Measurements from ENCODE around the gene GPR35.

GPR35 gene

GRCh38 chr2:240635998-240636547 is 10.8 kb downstream of the GPR35 start:
- no peaks in the 10 kb centered on the region for H3K4me1 ChIP-seq (ENCODE audit: control insufficient read depth, insufficient read depth, low read length, poor library complexity, severe bottlenecking)
- no peaks in the 10 kb centered on the region for H3K36me3 ChIP-seq (ENCODE audit: control insufficient read depth, insufficient read depth, low read length)
- no peak overlapping the region for H3K27ac ChIP-seq (ENCODE audit: low read depth, low read length, severe bottlenecking)
- WGBS, 2 experiments (ENCODE audit: insufficient coverage in 2 of 2) = 77 to 85% methylated on average over 2 of the region's 3 CpGs
- no peak overlapping the region for H3K4me3 ChIP-seq (ENCODE audit: extremely low read depth, insufficient read depth, low read length, poor library complexity, severe bottlenecking)
- peaks cover 36% of the 10 kb centered on the region for H3K9me3 ChIP-seq (ENCODE audit: control insufficient read depth, low read length)

GRCh38 chr2:240636563-240637115 is 11.4 kb downstream of the GPR35 start:
- Histone ChIP-seq H3K4me3 (ENCODE audit: extremely low read depth, insufficient read depth, low read length, poor library complexity, severe bottlenecking) (no peak overlapping the region), H3K9me3 (ENCODE audit: control insufficient read depth, low read length) (peaks cover 36% of the 10 kb centered on the region), H3K36me3 (ENCODE audit: control insufficient read depth, insufficient read depth, low read length) (no peaks in the 10 kb centered on the region), H3K4me1 (ENCODE audit: control insufficient read depth, insufficient read depth, low read length, poor library complexity, severe bottlenecking) (no peaks in the 10 kb centered on the region), H3K27ac (ENCODE audit: low read depth, low read length, severe bottlenecking) (no peak overlapping the region)
- 78 to 87% methylated on average over 6 to 11 of the region's 11 CpGs for WGBS, 2 experiments (ENCODE audit: insufficient coverage in 2 of 2)

GRCh38 chr2:240637116-240637900 is 12.0 kb downstream of the GPR35 start:
- Histone ChIP-seq H3K27ac (ENCODE audit: low read depth, low read length, severe bottlenecking) (no peak overlapping the region), H3K4me3 (ENCODE audit: extremely low read depth, insufficient read depth, low read length, poor library complexity, severe bottlenecking) (no peak overlapping the region)
- WGBS, 2 experiments (ENCODE audit: insufficient coverage in 2 of 2) = 80 to 81% methylated on average over 16 of the region's 17 CpGs

GRCh38 chr2:240637901-240638345 is 12.6 kb downstream of the GPR35 start:
- no peaks in the 10 kb centered on the region for H3K36me3 ChIP-seq (ENCODE audit: control insufficient read depth, insufficient read depth, low read length)
- H3K9me3 ChIP-seq (ENCODE audit: control insufficient read depth, low read length) = peaks cover 25% of the 10 kb centered on the region
- H3K4me3 ChIP-seq (ENCODE audit: extremely low read depth, insufficient read depth, low read length, poor library complexity, severe bottlenecking) = no peak overlapping the region
- H3K27ac ChIP-seq (ENCODE audit: low read depth, low read length, severe bottlenecking) = no peak overlapping the region
- no peaks in the 10 kb centered on the region for H3K4me1 ChIP-seq (ENCODE audit: control insufficient read depth, insufficient read depth, low read length, poor library complexity, severe bottlenecking)
- 77 to 82% methylated on average over 5 to 6 of the region's 8 CpGs for WGBS, 2 experiments (ENCODE audit: insufficient coverage in 2 of 2)

More at GRCh38 chr2:240637116-240637900, 12.0 kb downstream of the GPR35 start:
- Histone ChIP-seq H3K36me3 (ENCODE audit: control insufficient read depth, insufficient read depth, low read length) (no peaks in the 10 kb centered on the region), H3K9me3 (ENCODE audit: control insufficient read depth, low read length) (peaks cover 31% of the 10 kb centered on the region), H3K4me1 (ENCODE audit: control insufficient read depth, insufficient read depth, low read length, poor library complexity, severe bottlenecking) (no peaks in the 10 kb centered on the region)

GRCh38 chr2:240638512-240639160 is 13.4 kb downstream of the GPR35 start:
- Histone ChIP-seq H3K4me3 (ENCODE audit: extremely low read depth, insufficient read depth, low read length, poor library complexity, severe bottlenecking) (no peak overlapping the region), H3K27ac (ENCODE audit: low read depth, low read length, severe bottlenecking) (no peak overlapping the region), H3K9me3 (ENCODE audit: control insufficient read depth, low read length) (peaks cover 19% of the 10 kb centered on the region), H3K36me3 (ENCODE audit: control insufficient read depth, insufficient read depth, low read length) (no peaks in the 10 kb centered on the region), H3K4me1 (ENCODE audit: control insufficient read depth, insufficient read depth, low read length, poor library complexity, severe bottlenecking) (no peaks in the 10 kb centered on the region)
- WGBS, 2 experiments (ENCODE audit: insufficient coverage in 2 of 2) = 77 to 85% methylated on average over 17 to 18 of the region's 18 CpGs

GRCh38 chr2:240639566-240639965 is 14.3 kb downstream of the GPR35 start:
- H3K9me3 ChIP-seq (ENCODE audit: control insufficient read depth, low read length) = peaks cover 10% of the 10 kb centered on the region
- no peaks in the 10 kb centered on the region for H3K4me1 ChIP-seq (ENCODE audit: control insufficient read depth, insufficient read depth, low read length, poor library complexity, severe bottlenecking)
- H3K27ac ChIP-seq (ENCODE audit: low read depth, low read length, severe bottlenecking) = no peak overlapping the region
- H3K36me3 ChIP-seq (ENCODE audit: control insufficient read depth, insufficient read depth, low read length) = no peaks in the 10 kb centered on the region
- 88 to 90% methylated on average over 16 to 18 of the region's 18 CpGs for WGBS, 2 experiments (ENCODE audit: insufficient coverage in 2 of 2)
- H3K4me3 ChIP-seq (ENCODE audit: extremely low read depth, insufficient read depth, low read length, poor library complexity, severe bottlenecking) = no peak overlapping the region

- no peaks in the 10 kb centered on the region for H3K36me3 ChIP-seq (ENCODE audit: control insufficient read depth, insufficient read depth, low read length)
- H3K4me3 ChIP-seq (ENCODE audit: extremely low read depth, insufficient read depth, low read length, poor library complexity, severe bottlenecking) = no peak overlapping the region
- no peaks in the 10 kb centered on the region for H3K9me3 ChIP-seq (ENCODE audit: control insufficient read depth, low read length)
- no peaks in the 10 kb centered on the region for H3K4me1 ChIP-seq (ENCODE audit: control insufficient read depth, insufficient read depth, low read length, poor library complexity, severe bottlenecking)
- H3K27ac ChIP-seq (ENCODE audit: low read depth, low read length, severe bottlenecking) = no peak overlapping the region
- 7 to 16% methylated on average over 7 to 12 of the region's 16 CpGs for WGBS, 2 experiments (ENCODE audit: insufficient coverage in 2 of 2)
Observed at GRCh38 chr2:240640939-240641338, 15.7 kb downstream of the GPR35 start.

GRCh38 chr2:240642061-240642805 is 17.0 kb downstream of the GPR35 start:
- 84 to 92% methylated on average over 31 to 32 of the region's 36 CpGs for WGBS, 2 experiments (ENCODE audit: insufficient coverage in 2 of 2)
- Histone ChIP-seq H3K27ac (ENCODE audit: low read depth, low read length, severe bottlenecking) (no peak overlapping the region), H3K9me3 (ENCODE audit: control insufficient read depth, low read length) (no peaks in the 10 kb centered on the region), H3K4me1 (ENCODE audit: control insufficient read depth, insufficient read depth, low read length, poor library complexity, severe bottlenecking) (no peaks in the 10 kb centered on the region), H3K4me3 (ENCODE audit: extremely low read depth, insufficient read depth, low read length, poor library complexity, severe bottlenecking) (no peak overlapping the region), H3K36me3 (ENCODE audit: control insufficient read depth, insufficient read depth, low read length) (no peaks in the 10 kb centered on the region)

GRCh38 chr2:240642806-240643092 is 17.5 kb downstream of the GPR35 start:
- Histone ChIP-seq H3K9me3 (ENCODE audit: control insufficient read depth, low read length) (no peaks in the 10 kb centered on the region), H3K36me3 (ENCODE audit: control insufficient read depth, insufficient read depth, low read length) (no peaks in the 10 kb centered on the region), H3K27ac (ENCODE audit: low read depth, low read length, severe bottlenecking) (no peak overlapping the region), H3K4me1 (ENCODE audit: control insufficient read depth, insufficient read depth, low read length, poor library complexity, severe bottlenecking) (no peaks in the 10 kb centered on the region), H3K4me3 (ENCODE audit: extremely low read depth, insufficient read depth, low read length, poor library complexity, severe bottlenecking) (no peak overlapping the region)
- 94 to 97% methylated on average over 11 of the region's 11 CpGs for WGBS, 2 experiments (ENCODE audit: insufficient coverage in 2 of 2)

GRCh38 chr2:240643093-240643810 is 18.0 kb downstream of the GPR35 start:
- Histone ChIP-seq H3K4me3 (ENCODE audit: extremely low read depth, insufficient read depth, low read length, poor library complexity, severe bottlenecking) (no peak overlapping the region), H3K36me3 (ENCODE audit: control insufficient read depth, insufficient read depth, low read length) (no peaks in the 10 kb centered on the region), H3K27ac (ENCODE audit: low read depth, low read length, severe bottlenecking) (no peak overlapping the region), H3K9me3 (ENCODE audit: control insufficient read depth, low read length) (no peaks in the 10 kb centered on the region), H3K4me1 (ENCODE audit: control insufficient read depth, insufficient read depth, low read length, poor library complexity, severe bottlenecking) (no peaks in the 10 kb centered on the region)
- WGBS, 2 experiments (ENCODE audit: insufficient coverage in 2 of 2) = 81 to 84% methylated on average over 8 to 11 of the region's 13 CpGs
